Bronchial epithelial cell (primary cell): Measurements from ENCODE around the gene CD320. TPM values are rescaled to one million over a fixed set of nuclear protein-coding genes. Genes with fewer than 3 reads are reported as not detected.
A peak's percentile ranks its signal among the peaks of the same experiment; 100 is the strongest.

Source experiments
- DNase-seq: peaks from one replicate; pipeline ENCODE4 v3.0.0-alpha.2; 2010; ENCODE audit warnings: low read depth
- FAIRE-seq: peaks from 2 replicates; lab custom pipeline; 2011; peaks lifted over from hg19 to GRCh38; lab: Jason Lieb, UNC
- H3K27me3 ChIP-seq: 2 replicates; pipeline ENCODE4 v1.5.1; 2011; ENCODE audit warnings: low read length; ENCODE audit not compliant: control insufficient read depth, insufficient read depth
- H3K36me3 ChIP-seq: 2 replicates; pipeline ENCODE4 v1.5.1; 2011; ENCODE audit warnings: low read length; ENCODE audit not compliant: control insufficient read depth, insufficient read depth
- H3K4me3 ChIP-seq: 2 replicates; pipeline ENCODE4 v1.5.1; 2011; ENCODE audit warnings: mild to moderate bottlenecking, low read depth, low read length, control low read depth
- total RNA-seq: library from RNA; depleted of rRNA; stranded (reverse); fragments of >200 nt; gene quantifications from 2 replicates; pipeline ENCODE4 v1.2.1, GENCODE V29; 2014
- TF ChIP-seq, protein P1 (sequence below): IDR thresholded peaks from 2 replicates; pipeline ENCODE4 v1.5.1; 2011; ENCODE audit warnings: mild to moderate bottlenecking, moderate library complexity, low read length, control low read depth, inconsistent platforms; ENCODE audit not compliant: insufficient read depth, severe bottlenecking

Gene CD320
- total RNA-seq, 1 donor from 2014 or later: 14.0 TPM

DNA sequence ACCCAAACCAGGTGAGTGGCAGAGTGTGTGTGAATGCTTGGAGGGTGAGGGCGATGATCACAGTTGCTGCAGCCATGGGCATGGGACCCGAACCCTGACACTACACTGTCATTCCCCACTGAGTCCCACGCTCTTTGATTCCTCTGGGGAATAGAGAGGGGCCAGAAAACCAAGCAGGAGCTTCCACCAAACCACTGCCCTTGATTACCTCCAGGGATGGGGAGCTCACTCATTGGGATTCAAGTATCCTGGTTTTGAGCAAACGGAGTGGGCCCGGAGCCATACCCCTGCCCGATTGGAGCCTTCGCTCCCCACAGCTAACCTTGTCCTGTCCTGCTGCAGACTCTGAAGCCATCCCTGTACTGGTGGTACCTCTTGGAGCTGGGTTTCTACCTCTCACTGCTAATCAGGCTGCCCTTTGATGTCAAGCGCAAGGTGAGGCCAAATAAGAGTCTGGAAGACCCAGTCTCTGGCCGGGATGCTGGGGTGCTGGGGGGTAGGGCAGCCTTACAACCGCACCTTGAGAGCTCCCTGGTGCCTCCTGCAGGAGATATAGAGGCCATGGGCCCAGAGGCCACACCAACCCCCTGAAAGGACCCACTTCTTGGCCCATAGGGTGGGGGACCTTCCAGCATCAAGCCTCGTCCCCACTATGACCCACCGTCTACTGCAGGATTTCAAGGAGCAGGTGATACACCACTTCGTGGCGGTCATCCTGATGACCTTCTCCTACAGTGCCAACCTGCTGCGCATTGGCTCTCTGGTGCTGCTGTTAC is 51.7 kb downstream of the CD320 start:
- FAIRE-seq (no peak), DNase-seq (no peak)
- Histone ChIP-seq H3K27me3 (no peaks in the 10 kb centered on the region), H3K36me3 (no peaks in the 10 kb centered on the region), H3K4me3 (no peak overlapping the region)
- TF ChIP-seq, protein P1, sequence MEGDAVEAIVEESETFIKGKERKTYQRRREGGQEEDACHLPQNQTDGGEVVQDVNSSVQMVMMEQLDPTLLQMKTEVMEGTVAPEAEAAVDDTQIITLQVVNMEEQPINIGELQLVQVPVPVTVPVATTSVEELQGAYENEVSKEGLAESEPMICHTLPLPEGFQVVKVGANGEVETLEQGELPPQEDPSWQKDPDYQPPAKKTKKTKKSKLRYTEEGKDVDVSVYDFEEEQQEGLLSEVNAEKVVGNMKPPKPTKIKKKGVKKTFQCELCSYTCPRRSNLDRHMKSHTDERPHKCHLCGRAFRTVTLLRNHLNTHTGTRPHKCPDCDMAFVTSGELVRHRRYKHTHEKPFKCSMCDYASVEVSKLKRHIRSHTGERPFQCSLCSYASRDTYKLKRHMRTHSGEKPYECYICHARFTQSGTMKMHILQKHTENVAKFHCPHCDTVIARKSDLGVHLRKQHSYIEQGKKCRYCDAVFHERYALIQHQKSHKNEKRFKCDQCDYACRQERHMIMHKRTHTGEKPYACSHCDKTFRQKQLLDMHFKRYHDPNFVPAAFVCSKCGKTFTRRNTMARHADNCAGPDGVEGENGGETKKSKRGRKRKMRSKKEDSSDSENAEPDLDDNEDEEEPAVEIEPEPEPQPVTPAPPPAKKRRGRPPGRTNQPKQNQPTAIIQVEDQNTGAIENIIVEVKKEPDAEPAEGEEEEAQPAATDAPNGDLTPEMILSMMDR: no peak

DNA sequence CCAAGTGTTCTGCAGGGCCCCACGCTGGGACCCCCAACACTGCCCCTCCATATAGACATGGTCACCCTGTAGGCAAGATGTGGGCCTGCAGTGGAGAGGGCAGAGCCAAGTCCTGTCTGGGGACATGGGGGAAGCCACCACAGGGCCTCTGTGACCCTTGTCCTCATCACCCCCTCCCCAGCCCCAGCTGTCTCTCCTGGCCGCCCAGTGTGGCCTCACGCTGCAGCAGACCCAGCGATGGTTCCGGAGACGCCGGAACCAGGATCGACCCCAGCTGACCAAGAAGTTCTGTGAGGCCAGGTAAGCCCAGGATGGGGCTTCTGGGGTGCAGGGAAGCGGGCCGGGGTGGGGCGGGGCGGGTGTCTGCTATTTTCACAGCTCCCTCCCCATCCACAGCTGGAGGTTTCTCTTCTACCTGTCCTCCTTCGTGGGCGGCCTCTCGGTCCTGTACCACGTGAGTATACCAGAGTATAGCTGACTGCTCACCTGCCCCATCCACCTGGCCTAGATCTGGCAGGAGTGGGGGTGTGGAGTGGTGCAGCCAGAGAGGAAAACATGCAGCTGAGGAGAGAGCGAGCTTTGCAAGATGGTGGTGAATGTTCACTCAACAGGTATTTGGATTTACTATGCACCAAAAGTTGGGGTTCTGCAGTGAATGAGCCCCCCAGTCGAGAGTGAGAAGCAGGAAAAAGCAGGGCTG is 52.6 kb downstream of the CD320 start:
- DNase-seq: no peak
- Histone ChIP-seq H3K27me3 (no peaks in the 10 kb centered on the region), H3K36me3 (no peaks in the 10 kb centered on the region), H3K4me3 (no peak overlapping the region)
- FAIRE-seq: no peak
- TF ChIP-seq, protein P1: no peak

DNA sequence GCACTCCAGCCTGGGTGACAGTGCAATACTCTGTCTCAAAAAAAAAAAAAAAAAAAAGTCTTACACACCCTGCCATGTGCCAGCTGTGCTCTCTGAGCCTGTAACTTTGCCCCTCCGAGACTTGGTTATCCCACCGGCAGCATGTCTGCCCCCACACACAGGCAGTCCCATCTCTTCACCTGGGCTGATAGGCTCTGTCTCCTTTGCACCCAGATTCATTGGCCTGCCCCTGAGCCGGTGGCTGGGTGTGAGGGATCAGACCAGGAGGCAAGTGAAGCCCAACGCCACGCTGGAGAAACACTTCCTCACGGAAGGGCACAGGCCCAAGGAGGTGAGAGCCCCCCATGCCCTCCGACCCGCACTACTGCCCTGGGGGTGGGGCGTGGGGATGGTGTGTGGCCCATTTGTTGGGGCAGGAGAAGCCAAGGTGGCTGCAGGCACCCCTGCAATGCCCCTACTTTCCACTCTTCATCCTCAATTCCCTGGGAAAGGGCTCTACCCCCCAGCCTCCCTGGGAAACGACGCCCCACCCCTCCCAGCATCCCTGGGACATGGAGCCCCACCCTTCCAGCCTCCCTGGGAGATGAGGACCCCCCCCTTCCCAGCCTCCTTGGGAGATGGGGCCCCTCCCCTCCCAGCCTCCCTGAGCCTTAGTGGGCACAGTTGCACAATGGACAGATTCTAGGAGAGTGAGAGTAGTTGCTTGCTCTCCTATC is 53.7 kb downstream of the CD320 start:
- TF ChIP-seq, protein P1: no peak
- Histone ChIP-seq H3K27me3 (no peaks in the 10 kb centered on the region), H3K36me3 (no peaks in the 10 kb centered on the region), H3K4me3 (no peak overlapping the region)
- FAIRE-seq (no peak), DNase-seq (no peak)

DNA sequence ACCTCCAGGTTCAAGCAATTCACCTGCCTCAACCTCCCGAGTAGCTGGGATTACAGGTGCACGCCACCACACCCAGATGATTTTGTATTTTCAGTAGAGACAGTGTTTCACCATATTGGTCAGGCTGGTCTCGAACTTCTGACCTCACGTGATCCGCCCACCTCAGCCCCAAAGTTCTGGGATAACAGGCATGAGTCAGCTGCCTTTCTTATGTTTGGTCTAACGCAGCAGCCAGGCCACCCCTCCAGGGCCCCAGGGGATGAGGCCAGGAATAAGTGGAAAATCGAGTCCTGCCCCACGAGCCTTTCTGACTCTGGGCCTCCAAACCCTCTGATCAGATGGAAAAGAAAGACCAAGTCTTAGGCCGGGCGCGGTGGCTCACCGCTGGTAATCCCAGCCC is 54.5 kb downstream of the CD320 start:
- H3K4me3 ChIP-seq: no peak overlapping the region
- no peak for DNase-seq
- H3K36me3 ChIP-seq: no peaks in the 10 kb centered on the region
- no peak for FAIRE-seq
- TF ChIP-seq, protein P1: no peak
- H3K27me3 ChIP-seq: no peaks in the 10 kb centered on the region

DNA sequence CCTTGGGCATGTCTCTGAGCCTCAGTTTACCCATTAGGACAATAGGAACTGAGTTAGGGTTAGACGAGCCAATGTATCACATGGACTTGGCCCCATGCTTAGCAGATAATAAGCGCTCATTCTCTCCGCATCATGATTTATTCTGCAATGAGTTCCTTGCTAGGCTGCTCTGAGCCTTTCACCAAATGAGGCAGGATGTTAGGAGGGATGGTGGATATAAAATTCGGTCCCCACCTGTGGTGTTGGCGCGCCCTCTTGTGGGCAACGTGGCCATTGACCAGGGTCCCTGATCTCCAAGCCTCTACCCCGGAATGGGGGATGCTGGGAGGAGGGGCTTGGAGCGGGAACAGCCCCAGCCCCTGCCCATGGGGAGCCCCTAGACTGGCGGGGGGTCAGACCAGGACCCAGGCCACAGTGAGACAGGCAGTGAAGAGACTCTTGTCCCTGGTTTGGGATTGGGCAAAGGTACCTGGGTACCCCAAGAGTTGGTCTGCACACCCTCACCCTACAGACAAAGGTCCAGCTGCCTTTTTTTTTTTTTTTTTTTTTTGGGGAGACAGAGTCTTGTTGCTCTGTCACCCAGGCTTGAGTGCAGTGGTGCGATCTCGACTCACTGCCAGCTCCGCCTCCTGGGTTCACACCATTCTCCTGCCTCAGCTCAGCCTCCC is 55.1 kb downstream of the CD320 start:
- Histone ChIP-seq H3K4me3 (no peak overlapping the region), H3K36me3 (no peaks in the 10 kb centered on the region), H3K27me3 (no peaks in the 10 kb centered on the region)
- TF ChIP-seq, protein P1: peak; percentile 90
- FAIRE-seq (peak; percentile 77), DNase-seq (peak; percentile 57)

Other genes starting within 250 kb of the CD320 start
- not detected in 2 replicates for gene FBN3, start 158.8 kb downstream of the CD320 start, total RNA-seq
- 2.1 and 7.4 TPM in 2 replicates for gene CERS4, start 99.0 kb downstream of the CD320 start, total RNA-seq
- gene NDUFA7, start 13.0 kb upstream of the CD320 start, total RNA-seq: 14.7 and 42.6 TPM in 2 replicates
- gene RPS28, start 13.1 kb upstream of the CD320 start, total RNA-seq: 279 and 911 TPM in 2 replicates
- 0.64 and 2.4 TPM in 2 replicates for gene KANK3, start 34.9 kb upstream of the CD320 start, total RNA-seq
- gene ANGPTL4, start 55.8 kb upstream of the CD320 start, total RNA-seq: 3.2 and 5.1 TPM in 2 replicates
- gene RAB11B, start 82.0 kb upstream of the CD320 start, total RNA-seq: 21.1 and 50.4 TPM in 2 replicates
- 70.5 and 84.0 TPM in 2 replicates for gene MARCHF2, start 104.9 kb upstream of the CD320 start, total RNA-seq
- gene HNRNPM, start 136.6 kb upstream of the CD320 start, total RNA-seq: 53.4 and 62.0 TPM in 2 replicates
- gene PRAM1, start 194.3 kb upstream of the CD320 start, total RNA-seq: not detected in 2 replicates
- gene ZNF414, start 205.8 kb upstream of the CD320 start, total RNA-seq: 2.2 and 3.4 TPM in 2 replicates